Central memory CD4-positive, alpha-beta T cell (primary cell): ENCODE data around the gene PFKFB2.

Source experiments
- DNase-seq: peaks from one replicate; pipeline ENCODE4 v3.0.0; 2022

Gene PFKFB2

DNA sequence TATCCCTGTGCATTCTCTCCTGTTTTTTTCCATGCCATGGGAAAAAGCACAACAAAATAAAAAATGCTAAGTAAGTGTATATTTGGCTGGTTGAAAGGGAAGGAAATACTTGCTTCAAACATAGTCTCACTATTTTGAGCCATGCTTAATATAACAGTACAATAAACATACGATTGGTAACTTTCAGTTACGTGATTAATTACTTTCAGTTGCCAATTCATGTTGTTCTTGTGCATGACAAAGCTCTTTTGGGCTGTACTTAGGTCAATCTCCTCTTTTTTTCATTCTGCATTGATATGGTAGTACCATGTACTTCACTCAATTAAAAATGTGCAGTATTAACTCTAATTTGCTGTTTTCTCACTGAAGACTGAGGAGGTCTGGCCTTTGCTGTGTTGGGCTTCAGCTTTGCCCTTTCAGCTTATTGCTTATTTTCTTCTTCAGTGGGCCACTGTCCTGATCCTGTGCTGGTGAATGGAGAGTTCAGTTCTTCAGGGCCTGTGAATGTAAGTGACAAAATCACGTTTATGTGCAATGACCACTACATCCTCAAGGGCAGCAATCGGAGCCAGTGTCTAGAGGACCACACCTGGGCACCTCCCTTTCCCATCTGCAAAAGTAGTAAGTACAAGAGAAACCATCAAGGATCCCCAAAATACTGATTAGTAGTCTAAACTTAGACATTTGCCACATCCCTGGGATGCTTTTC lies 38.3 kb downstream of the PFKFB2 start:
- no peak for DNase-seq

DNA sequence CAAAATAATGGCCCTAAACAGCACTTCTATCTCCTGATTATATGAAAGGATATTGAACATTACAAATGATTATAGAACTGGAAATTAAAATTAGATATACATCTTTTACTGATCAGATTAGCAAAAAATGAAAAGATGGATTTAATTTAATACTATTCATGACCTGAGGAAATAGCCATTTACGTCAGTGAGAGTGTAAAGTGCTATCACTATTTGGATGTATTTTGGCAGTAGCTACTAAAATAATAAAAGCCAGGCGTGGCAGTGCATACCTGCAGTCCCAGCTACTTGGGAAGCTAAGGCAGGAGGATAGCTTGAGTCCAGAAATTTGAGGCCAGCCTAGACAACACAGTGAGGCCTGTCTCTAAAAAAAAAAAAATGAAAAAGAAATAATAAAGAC lies 40.9 kb downstream of the PFKFB2 start:
- no peak for DNase-seq

DNA sequence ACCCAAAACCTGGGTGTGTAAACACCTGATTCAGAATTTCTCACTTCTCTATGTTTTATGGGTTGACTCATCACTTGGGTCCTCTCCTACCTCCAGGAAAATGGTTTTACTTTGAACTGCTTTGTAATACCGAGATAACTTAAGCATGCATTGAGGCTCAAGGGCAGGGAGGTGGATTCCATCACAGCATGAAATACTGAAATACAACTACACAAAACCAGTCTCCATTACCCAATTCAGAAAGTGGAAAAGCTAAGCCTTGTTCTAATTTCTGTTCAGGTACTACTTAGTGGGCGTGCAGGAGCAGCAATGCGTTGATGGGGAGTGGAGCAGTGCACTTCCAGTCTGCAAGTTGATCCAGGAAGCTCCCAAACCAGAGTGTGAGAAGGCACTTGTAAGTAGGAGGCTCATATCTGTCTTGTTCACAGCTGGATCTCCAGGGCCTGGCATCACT lies 44.8 kb downstream of the PFKFB2 start:
- no peak for DNase-seq

DNA sequence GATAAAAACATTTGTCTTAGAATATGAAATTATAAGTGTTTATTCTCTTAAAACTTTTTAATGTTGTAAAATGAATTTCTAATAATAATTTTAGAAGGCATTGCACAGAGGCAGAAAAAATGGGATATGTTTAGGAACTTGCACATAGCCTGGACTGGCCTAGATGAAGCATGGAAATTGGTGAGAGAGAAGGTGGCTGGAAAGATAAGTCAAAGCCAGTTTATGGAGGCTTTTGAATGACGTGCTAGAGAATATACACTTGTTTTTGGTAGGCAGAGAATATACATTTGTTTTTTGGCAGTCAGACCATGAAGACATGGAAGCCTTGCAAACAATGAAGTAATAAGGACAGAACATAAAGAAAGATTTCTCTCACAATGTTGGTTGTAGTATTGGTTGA lies 48.6 kb downstream of the PFKFB2 start:
- DNase-seq, result no peak

DNA sequence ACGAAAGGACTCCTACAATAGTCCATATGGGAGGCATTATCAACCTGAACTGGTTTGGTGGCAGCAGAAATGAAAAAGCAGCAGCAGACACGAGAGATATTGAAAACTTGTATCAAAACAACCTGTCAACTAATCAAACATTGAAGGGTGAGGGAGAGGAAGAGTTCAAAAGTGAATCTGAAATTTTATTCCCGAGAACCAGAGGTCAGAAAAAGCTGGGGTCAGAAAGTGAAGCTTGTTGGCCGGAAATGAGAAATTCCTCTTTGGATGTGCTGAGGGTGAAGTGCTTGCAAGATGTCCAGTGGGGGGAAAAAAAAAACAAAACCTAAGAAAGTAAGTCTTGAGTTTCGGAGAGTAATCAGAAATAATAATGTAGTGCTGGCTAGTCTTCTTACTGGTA lies 49.1 kb downstream of the PFKFB2 start:
- DNase-seq, result no peak

DNA sequence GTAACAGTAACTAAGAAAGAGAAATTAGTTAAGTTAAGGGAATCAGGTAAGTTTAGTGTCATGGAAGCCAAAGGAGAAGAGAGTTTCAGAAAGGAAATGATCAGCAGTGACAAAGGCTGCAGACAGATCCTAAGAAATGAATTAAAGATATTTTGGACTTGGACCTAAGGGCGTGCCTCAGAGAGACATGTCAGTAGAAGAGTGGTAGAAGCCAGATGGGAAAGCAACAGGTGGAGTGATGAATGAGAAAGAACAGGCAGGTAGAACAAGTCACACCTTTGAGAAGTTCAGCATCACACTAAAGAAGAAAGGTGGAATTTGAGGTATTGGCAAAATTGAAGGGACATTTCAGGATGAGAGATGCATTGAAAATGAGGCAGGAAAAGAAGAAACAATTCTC lies 49.6 kb downstream of the PFKFB2 start:
- DNase-seq, result no peak

DNA sequence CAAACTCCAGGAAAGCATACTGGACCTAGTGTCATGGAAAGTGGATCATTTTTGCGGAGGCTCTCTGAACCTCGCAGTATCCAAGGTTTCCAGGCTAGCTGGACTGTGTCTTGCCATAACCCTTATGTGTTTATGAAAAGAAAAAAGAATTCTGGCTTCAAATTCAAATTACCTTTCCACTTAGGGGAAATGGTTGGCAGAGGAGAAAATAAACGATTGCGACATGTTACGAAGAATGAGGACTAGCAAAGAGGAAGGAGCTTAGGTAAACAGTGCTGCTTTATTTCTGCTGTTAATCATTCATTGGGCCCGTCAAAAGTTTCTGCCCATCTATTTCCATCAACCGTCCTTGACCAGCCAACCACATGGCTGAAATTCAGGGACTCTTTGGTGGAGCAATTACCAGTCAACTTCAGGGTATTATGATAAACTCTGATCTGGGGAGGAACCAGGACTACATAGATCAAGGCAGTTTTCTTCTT lies 50.9 kb downstream of the PFKFB2 start, which contains the start of gene C4BPA:
Gene C4BPA (plus strand): TSS at position 342 of the 482 bp plus-strand sequence. CDS start 8,793 bp downstream, outside the sequence.
- DNase-seq, result no peak

DNA sequence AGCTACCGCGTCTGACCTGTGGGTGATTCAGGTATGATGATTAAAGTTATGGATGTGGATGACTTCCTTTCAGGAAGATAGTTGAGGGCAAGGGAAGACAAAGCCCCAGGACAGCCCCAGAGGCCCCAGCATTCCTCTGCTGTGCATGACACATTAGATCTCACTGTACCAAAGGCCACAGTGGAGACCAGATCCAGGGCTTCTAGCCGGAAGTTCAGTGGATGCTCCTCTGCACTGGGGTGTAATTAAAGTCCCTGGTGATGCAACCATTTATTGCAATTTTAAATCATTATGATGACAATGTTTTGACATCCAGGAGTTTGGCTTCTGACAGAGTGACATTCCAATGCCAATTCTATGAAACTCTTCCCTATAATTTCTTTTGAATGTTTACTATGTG lies 55.9 kb downstream of the PFKFB2 start:
- DNase-seq, result no peak

DNA sequence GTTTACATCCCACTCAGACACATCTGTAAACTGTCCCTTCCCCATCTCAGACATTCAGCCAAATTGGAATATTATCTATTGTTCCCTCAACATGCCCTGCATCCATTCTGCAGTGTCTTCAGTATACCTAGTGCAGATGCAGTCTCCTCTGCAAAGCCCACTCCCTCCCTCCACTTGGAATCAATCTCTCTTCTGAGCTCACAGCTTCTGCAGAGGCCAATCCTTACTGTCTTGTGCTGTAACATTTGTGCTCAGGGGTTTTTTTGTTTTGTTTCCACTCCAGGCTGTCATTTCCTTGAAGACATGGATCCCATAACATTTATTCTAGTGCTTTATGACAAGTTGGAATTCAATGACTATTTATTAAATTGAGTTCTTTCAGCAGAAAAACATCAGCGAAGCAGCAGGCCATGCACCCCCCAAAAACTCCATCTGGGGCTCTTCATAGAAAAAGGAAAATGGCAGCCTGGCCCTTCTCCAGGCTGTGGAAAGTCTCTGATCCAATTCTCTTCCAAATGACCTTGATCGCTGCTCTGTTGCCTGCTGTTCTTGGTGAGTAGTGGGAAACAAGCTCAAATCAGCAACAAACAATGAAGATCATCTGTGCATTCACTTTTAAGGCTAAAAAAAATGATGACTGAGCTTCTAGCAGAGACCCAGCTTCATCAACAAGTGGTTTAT lies 59.7 kb downstream of the PFKFB2 start:
- DNase-seq, result no peak

DNA sequence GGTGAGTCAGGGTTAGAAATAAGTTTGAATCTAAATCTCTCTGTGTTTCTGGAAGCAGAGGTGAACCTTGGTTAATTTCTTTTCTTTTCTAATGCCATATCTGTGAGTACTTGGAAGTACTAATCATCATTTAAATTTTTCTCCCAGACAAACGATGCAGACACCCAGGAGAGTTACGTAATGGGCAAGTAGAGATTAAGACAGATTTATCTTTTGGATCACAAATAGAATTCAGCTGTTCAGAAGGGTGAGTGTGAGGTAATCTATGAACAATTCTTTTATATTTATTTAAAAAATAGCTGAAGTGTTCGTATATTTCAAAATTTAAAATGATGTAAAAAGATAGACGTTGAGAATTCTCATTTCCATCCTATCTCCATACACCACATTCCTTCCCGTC lies 62.2 kb downstream of the PFKFB2 start:
- DNase-seq, result no peak

DNA sequence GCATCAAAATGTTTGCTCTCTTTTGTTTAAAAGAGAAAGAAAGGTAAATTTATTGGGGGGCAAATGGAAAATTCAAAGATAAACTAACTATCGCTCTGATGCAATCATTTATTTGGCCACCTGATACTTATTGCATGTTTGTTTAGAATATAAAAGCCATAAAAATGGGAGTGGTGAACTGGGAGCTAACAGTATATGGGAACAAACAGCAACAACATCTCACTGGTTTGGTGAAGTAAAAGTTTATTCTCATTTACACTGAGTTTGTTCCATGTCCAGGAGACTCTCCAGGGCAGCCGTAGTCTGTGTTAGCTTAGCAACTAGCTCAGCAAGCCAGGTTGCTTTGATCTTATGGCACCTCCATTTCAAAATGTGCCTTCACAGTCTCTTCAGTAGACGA lies 71.3 kb downstream of the PFKFB2 start:
- DNase-seq, result no peak

DNA sequence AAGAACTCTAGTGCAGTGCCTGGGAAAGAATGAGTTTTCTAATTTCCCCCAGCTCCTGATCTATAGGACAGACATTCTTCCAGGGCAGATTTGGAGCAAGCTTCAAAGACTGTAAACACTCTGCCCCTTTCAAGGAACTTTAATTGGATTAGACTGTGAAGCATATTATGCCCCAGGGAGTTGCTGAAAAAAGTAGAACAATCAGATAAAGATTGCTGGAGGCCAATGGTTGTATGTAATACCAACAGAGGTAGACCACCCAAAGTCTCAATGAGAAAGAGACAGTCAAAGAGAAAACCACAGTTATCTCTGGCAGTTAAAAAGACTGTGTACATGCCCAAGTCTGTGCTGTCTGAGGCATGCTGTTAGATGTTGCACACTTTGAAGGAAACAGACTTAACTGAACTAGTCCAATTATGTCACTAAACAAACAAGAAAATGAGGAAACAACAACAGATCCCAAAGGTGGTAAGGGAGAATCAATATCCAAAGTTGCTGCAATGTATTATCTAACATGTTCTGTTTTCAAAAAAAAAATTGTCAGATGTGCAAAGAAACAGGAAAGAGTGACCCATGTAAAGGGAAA lies 75.4 kb downstream of the PFKFB2 start:
- DNase-seq, result no peak

DNA sequence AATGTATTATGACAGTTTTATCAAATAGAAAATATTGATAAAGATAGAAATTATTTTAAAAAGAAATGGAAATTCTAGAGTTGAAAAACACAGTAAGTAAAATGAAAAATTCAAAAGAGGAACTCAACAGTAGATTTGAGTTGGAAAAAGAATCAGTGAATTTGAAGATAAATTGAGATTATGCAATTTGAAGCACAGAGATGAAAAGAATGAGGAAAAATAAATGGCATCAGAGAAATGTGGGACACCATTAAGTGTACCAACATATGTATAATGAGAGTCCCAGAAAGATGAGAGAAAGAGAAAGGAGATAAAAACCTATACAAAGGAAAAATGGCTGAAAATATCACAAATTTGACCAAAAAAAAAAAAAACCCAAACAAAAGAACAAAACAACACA lies 76.0 kb downstream of the PFKFB2 start:
- DNase-seq, result no peak
